OCI-LY7 (cell line): ENCODE measurements around the gene C7.

ENCODE experiments used
- CTCF ChIP-seq: fragments of 200-600 bp; sonication (generic); conservative IDR thresholded peaks from 2 replicates; pipeline ENCODE4 v1.5.1; 2014; ENCODE audit warnings: mild to moderate bottlenecking, antibody characterized with exemption, low read length, moderate library complexity, mixed read lengths
- EZH2phosphoT487 ChIP-seq: fragments of 200-600 bp; sonication (generic); IDR thresholded peaks from 2 replicates; pipeline ENCODE4 v1.6.1; 2018; ENCODE audit warnings: low read depth, borderline replicate concordance, mild to moderate bottlenecking, mixed run types, antibody characterized with exemption, low read length, moderate library complexity, mixed read lengths

GRCh38 chr5:40873286-40873880 is 35.9 kb upstream of the C7 start:
- TF ChIP-seq CTCF (no peak), EZH2phosphoT487 (no peak)
